PC-3 (cell line): ENCODE data around the gene TRPV5.

ENCODE experiments used
- EZH2 ChIP-seq: fragments of 300-600 bp; sonication (generic); IDR thresholded peaks from one replicate; pipeline ENCODE4 v1.6.1; 2017; ENCODE audit warnings: antibody characterized with exemption, mild to moderate bottlenecking, low read length; ENCODE audit not compliant: unreplicated experiment
- TF ChIP-seq, protein P1 (sequence below): fragments of 300-600 bp; sonication (generic); conservative IDR thresholded peaks from 2 replicates; pipeline ENCODE4 v1.5.1; 2017; ENCODE audit warnings: antibody characterized with exemption, low read depth, mild to moderate bottlenecking, low read length

DNA sequence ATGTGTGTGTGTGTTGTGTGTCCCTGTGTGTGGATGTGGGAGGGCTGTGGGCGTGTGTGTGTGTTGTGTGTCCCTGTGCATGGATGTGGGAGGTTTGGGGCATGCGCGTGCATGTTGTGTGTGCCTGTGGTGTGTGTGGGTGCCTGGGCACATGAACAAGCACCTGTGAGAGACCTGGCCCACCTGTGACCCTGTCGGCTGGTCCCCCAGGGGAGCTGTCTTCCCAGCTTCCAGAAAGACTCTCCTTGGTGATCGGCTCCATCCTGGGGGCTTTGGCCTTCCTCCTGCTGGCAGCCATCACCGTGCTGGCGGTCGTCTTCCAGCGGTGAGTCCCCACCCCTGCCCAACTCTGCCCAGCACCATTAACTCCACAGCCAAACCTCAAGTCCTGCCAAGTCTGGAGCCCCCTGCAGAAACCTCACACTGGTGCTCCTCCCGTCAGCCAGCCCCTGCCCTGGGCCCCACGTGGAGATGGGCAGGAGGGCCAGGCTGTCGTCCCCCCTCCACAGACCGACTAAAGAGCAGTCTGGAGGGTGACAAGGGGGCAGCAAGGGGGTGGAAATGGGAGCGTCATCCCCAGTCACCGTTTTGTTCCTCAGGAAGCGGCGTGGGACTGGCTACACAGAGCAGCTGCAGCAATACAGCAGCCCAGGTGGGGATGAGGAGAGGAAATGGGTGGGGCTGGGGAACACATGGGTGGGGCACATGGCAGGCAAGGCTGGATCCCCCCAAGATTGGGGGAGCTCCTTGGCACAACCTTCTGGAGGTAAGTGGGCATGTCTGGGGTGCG lies 66.0 kb downstream of the TRPV5 start:
- TF ChIP-seq, protein P1, sequence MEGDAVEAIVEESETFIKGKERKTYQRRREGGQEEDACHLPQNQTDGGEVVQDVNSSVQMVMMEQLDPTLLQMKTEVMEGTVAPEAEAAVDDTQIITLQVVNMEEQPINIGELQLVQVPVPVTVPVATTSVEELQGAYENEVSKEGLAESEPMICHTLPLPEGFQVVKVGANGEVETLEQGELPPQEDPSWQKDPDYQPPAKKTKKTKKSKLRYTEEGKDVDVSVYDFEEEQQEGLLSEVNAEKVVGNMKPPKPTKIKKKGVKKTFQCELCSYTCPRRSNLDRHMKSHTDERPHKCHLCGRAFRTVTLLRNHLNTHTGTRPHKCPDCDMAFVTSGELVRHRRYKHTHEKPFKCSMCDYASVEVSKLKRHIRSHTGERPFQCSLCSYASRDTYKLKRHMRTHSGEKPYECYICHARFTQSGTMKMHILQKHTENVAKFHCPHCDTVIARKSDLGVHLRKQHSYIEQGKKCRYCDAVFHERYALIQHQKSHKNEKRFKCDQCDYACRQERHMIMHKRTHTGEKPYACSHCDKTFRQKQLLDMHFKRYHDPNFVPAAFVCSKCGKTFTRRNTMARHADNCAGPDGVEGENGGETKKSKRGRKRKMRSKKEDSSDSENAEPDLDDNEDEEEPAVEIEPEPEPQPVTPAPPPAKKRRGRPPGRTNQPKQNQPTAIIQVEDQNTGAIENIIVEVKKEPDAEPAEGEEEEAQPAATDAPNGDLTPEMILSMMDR, result no peak
- no peak for TF ChIP-seq EZH2
